ENCODE results near the gene NVL. TPM values are rescaled to one million over a fixed set of nuclear protein-coding genes. Genes with fewer than 3 reads are reported as not detected.

NVL gene
- total and polyA plus RNA-seq, 4 donors: 5.3 to 14.0 (median 11.0) TPM

DNA sequence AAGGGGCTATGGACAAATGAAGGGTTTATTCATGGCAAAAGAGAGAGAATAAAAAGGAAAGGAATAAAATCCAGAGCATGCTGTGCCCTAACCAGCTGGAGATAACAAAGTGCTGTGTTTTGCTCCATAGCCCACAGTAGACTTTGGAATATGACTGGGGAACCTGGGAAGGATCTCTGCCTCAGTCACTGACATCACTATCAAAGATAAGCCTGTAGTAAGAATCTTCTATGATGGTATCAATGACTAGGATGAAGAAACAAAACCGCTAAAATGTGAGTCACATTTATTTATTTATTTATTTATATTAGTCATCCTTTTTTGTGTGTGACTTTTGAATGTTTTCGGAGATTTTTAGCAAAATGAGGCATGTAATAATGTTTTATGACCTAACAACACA, 56.3 kb downstream of the NVL start:
- Histone ChIP-seq H3K36me3 (ENCODE audit: control insufficient read depth in 4 of 4, insufficient read depth in 3 of 4, low read depth in 1 of 4, low read length in 3 of 4) (peaks cover 3 to 10% (median 8%) of the 10 kb centered on the region in 4 donors), H3K9me3 (ENCODE audit: control insufficient read depth in 4 of 4, low read length in 3 of 4) (no peaks in the 10 kb centered on the region), H3K9ac (ENCODE audit: low read depth in 1 of 2, low read length in 2 of 2) (no peak overlapping the region), H3K27ac (ENCODE audit: low read depth in 1 of 2, low read length in 2 of 2) (no peak overlapping the region), H3K4me3 (ENCODE audit: low read depth in 1 of 3, low read length in 3 of 3) (no peak overlapping the region), H3K27me3 (ENCODE audit: control insufficient read depth in 4 of 4, insufficient read depth in 4 of 4, low read length in 3 of 4) (no peaks in the 10 kb centered on the region), H3K4me1 (ENCODE audit: control insufficient read depth in 4 of 4, insufficient read depth in 4 of 4, low read length in 3 of 4) (no peaks in the 10 kb centered on the region)
- 88% methylated on average over 2 of the region's 2 CpGs for WGBS
- DNase-seq (ENCODE audit: low spot score): no peak
- TF ChIP-seq RAD21 (IDR thresholded peaks at IDR 0.05): no peak
- no peak for TF ChIP-seq REST (IDR thresholded peaks at IDR 0.05)
- no peak for TF ChIP-seq HNF4G (IDR thresholded peaks at IDR 0.05)
- TF ChIP-seq HNF4A (conservative IDR thresholded peaks at IDR 0.05): no peak
- no peak for TF ChIP-seq JUND (IDR thresholded peaks at IDR 0.05)
- TF ChIP-seq GABPA (IDR thresholded peaks at IDR 0.05 in 1 of 2, conservative IDR thresholded peaks at IDR 0.05 in 1 of 2): no peak
- TF ChIP-seq ZBTB33 (IDR thresholded peaks at IDR 0.05): no peak
- TF ChIP-seq SP1 (IDR thresholded peaks at IDR 0.05): no peak
- no peak for TF ChIP-seq TAF1 (conservative IDR thresholded peaks at IDR 0.05)
- TF ChIP-seq EGR1 (IDR thresholded peaks at IDR 0.05; ENCODE audit: low read depth in 2 of 2): no peak
- TF ChIP-seq ATF3 (IDR thresholded peaks at IDR 0.05): no peak
- no peak for TF ChIP-seq FOXA2 (IDR thresholded peaks at IDR 0.05)
- no peak for TF ChIP-seq RXRA (IDR thresholded peaks at IDR 0.05)

DNA sequence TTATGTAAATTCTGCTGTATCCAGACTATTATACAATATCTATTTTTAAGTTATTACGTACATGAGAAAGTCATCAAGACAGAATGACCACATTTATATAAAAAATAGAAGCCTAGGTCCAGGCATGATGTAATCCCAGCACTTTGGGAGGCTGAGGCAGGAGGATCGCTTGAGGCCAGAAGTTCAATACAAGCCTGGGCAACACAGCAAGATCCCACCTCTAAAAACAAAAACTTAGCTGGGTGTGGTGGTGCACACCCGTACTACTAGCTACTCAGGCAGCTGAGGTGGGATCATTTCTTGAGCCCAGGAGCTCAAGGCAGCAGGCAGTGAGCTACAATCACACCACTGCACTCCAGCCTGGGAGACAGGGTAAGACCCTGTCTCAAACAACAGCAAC, 58.9 kb downstream of the NVL start:
- no peak for TF ChIP-seq YY1 (IDR thresholded peaks at IDR 0.05)
- no peak for TF ChIP-seq GABPA (IDR thresholded peaks at IDR 0.05 in 1 of 2, conservative IDR thresholded peaks at IDR 0.05 in 1 of 2)
- no peak for TF ChIP-seq EGR1 (IDR thresholded peaks at IDR 0.05; ENCODE audit: low read depth in 2 of 2)
- TF ChIP-seq SP1 (IDR thresholded peaks at IDR 0.05): no peak
- no peak for TF ChIP-seq CTCF (IDR thresholded peaks at IDR 0.05; ENCODE audit: low read depth, low read length, missing input control)
- no peak for TF ChIP-seq HNF4G (IDR thresholded peaks at IDR 0.05)
- TF ChIP-seq JUND (IDR thresholded peaks at IDR 0.05): no peak
- no peak overlapping the region for H3K4me3 ChIP-seq (ENCODE audit: low read depth in 1 of 3, low read length in 3 of 3)
- H3K9me3 ChIP-seq (ENCODE audit: control insufficient read depth in 4 of 4, low read length in 3 of 4): no peaks in the 10 kb centered on the region
- no peak overlapping the region for H3K9ac ChIP-seq (ENCODE audit: low read depth in 1 of 2, low read length in 2 of 2)
- H3K4me1 ChIP-seq (ENCODE audit: control insufficient read depth in 4 of 4, insufficient read depth in 4 of 4, low read length in 3 of 4): no peaks in the 10 kb centered on the region
- 98% methylated on average over 3 of the region's 3 CpGs for WGBS
- DNase-seq (ENCODE audit: low spot score): no peak
- peaks cover 5 to 18% (median 7%) of the 10 kb centered on the region in 4 donors for H3K36me3 ChIP-seq (ENCODE audit: control insufficient read depth in 4 of 4, insufficient read depth in 3 of 4, low read depth in 1 of 4, low read length in 3 of 4)
- no peaks in the 10 kb centered on the region for H3K27me3 ChIP-seq (ENCODE audit: control insufficient read depth in 4 of 4, insufficient read depth in 4 of 4, low read length in 3 of 4)
- H3K27ac ChIP-seq (ENCODE audit: low read depth in 1 of 2, low read length in 2 of 2): no peak overlapping the region
